ENCODE results near the gene CCDC88B.

Gene CCDC88B

DNA sequence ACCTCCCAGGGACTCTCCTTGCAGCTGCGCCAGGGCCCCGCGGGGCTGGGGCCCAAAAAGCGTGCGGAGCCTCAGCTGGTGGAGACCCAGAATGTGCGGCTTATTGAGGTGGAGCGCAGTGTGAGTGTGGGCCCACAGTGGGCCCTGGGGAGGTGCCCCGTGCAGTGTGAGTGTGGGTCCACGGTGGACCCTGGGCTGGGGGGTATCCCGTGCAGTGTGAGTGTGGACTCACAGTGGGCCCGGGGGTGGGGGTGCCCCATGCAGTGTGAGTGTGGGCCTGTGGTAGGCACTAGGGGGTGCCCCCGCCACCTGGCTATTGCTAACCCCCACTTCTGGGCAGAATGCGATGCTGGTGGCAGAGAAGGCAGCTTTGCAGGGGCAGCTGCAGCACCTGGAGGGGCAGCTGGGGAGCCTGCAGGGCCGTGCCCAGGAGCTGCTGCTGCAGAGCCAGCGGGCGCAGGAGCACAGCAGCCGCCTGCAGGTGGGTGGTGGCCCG lies 11.2 kb downstream of the CCDC88B start:
- Histone ChIP-seq H2AFZ (ENCODE audit: low read depth, low read length, severe bottlenecking) (no peak overlapping the region), H3K36me3 (ENCODE audit: low read length) (no peaks in the 10 kb centered on the region), H3K79me2 (ENCODE audit: insufficient read depth, low read length) (no peaks in the 10 kb centered on the region), H3K27me3 (ENCODE audit: low read length) (no peaks in the 10 kb centered on the region), H3F3A (ENCODE audit: insufficient read depth) (no peaks in the 10 kb centered on the region), H3K9me3 (ENCODE audit: insufficient read depth, low read length) (no peaks in the 10 kb centered on the region), H3K27ac (ENCODE audit: low read depth, low read length) (no peak overlapping the region), H3K4me3 (ENCODE audit: insufficient read depth, low read length, poor library complexity, severe bottlenecking) (no peak overlapping the region), H3K9me2 (replicated peaks; ENCODE audit: insufficient read depth, low read length) (no peaks in the 10 kb centered on the region), H3K9ac (ENCODE audit: low read length) (no peak overlapping the region), H3K4me2 (ENCODE audit: low read depth, low read length, poor library complexity, severe bottlenecking) (no peak overlapping the region), H4K20me1 (ENCODE audit: low read depth, low read length) (no peaks in the 10 kb centered on the region)
- no peak for TF ChIP-seq CTCF (IDR thresholded peaks at IDR 0.05; ENCODE audit: insufficient read depth, low read length, poor library complexity, severe bottlenecking)
- TF ChIP-seq EZH2phosphoT487 (conservative IDR thresholded peaks at IDR 0.05; ENCODE audit: low read length), result no peak

GRCh38 chr11:64352099-64352994 lies 12.3 kb downstream of the CCDC88B start:
- H3K27ac ChIP-seq (ENCODE audit: low read depth, low read length), result no peak overlapping the region
- H3K9ac ChIP-seq (ENCODE audit: low read length), result no peak overlapping the region
- H4K20me1 ChIP-seq (ENCODE audit: low read depth, low read length), result no peaks in the 10 kb centered on the region
- H2AFZ ChIP-seq (ENCODE audit: low read depth, low read length, severe bottlenecking), result no peak overlapping the region
- no peaks in the 10 kb centered on the region for H3K27me3 ChIP-seq (ENCODE audit: low read length)
- no peak overlapping the region for H3K4me2 ChIP-seq (ENCODE audit: low read depth, low read length, poor library complexity, severe bottlenecking)
- no peaks in the 10 kb centered on the region for H3K9me2 ChIP-seq (replicated peaks; ENCODE audit: insufficient read depth, low read length)
- no peaks in the 10 kb centered on the region for H3K9me3 ChIP-seq (ENCODE audit: insufficient read depth, low read length)
- H3K36me3 ChIP-seq (ENCODE audit: low read length), result no peaks in the 10 kb centered on the region
- H3F3A ChIP-seq (ENCODE audit: insufficient read depth), result no peaks in the 10 kb centered on the region
- no peak overlapping the region for H3K4me3 ChIP-seq (ENCODE audit: insufficient read depth, low read length, poor library complexity, severe bottlenecking)
- H3K79me2 ChIP-seq (ENCODE audit: insufficient read depth, low read length), result no peaks in the 10 kb centered on the region
- TF ChIP-seq EZH2phosphoT487 (conservative IDR thresholded peaks at IDR 0.05; ENCODE audit: low read length) (no peak), CTCF (IDR thresholded peaks at IDR 0.05; ENCODE audit: insufficient read depth, low read length, poor library complexity, severe bottlenecking) (no peak)

DNA sequence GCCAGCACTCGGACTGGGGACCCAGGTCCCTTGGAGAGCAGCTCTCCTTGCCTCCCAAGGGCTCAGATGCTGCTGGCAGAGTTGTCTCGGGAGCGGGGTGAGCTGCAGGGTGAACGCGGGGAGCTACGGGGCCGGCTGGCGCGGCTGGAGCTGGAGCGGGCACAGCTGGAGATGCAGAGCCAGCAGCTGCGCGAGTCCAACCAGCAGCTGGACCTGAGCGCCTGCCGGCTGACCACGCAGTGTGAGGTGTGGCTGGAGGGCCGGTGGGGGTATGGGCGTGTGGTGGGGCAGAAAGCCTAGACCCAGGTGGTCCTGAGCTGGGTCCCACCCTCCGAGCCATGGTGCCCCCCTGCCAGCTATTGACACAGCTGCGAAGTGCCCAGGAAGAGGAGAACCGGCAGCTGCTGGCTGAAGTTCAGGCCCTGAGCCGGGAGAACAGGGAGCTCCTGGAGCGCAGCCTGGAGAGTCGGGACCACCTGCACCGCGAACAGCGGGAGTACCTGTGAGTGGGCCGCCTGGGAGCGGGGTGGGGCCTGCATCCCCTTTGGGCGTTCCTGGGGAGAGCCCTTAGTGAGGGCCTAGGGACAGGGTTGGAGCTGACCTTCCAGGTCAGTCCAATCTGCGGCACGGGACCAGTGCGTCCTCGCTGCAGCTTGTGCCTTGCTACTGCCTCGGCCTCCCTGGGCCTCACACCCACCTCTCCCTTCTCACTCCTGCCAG lies 13.2 kb downstream of the CCDC88B start:
- Histone ChIP-seq H3K4me2 (ENCODE audit: low read depth, low read length, poor library complexity, severe bottlenecking) (no peak overlapping the region), H3K4me3 (ENCODE audit: insufficient read depth, low read length, poor library complexity, severe bottlenecking) (no peak overlapping the region), H3K9me3 (ENCODE audit: insufficient read depth, low read length) (no peaks in the 10 kb centered on the region), H3K27me3 (ENCODE audit: low read length) (no peaks in the 10 kb centered on the region), H3K27ac (ENCODE audit: low read depth, low read length) (no peak overlapping the region), H4K20me1 (ENCODE audit: low read depth, low read length) (no peaks in the 10 kb centered on the region), H3K9me2 (replicated peaks; ENCODE audit: insufficient read depth, low read length) (no peaks in the 10 kb centered on the region), H3F3A (ENCODE audit: insufficient read depth) (no peaks in the 10 kb centered on the region), H3K79me2 (ENCODE audit: insufficient read depth, low read length) (no peaks in the 10 kb centered on the region), H3K9ac (ENCODE audit: low read length) (no peak overlapping the region), H2AFZ (ENCODE audit: low read depth, low read length, severe bottlenecking) (no peak overlapping the region), H3K36me3 (ENCODE audit: low read length) (no peaks in the 10 kb centered on the region)
- TF ChIP-seq CTCF (IDR thresholded peaks at IDR 0.05; ENCODE audit: insufficient read depth, low read length, poor library complexity, severe bottlenecking), result no peak

Measured in SU-DHL-6 (cell line).